ENCODE measurements around the gene TEK.
"Not testable (repeated sequence)": the region's sequence is repeated elsewhere in the genome, so short reads cannot be mapped to it uniquely, and the experiment has no call there.

The TEK gene

GRCh38 chr9:27182421-27182820 lies 73.4 kb downstream of the TEK start:
- no peak for DNase-seq

GRCh38 chr9:27183131-27183530 lies 74.1 kb downstream of the TEK start:
- no peak for DNase-seq

GRCh38 chr9:27183701-27184100 lies 74.7 kb downstream of the TEK start:
- DNase-seq: no peak

- no peak for DNase-seq
These were observed 75.7 kb downstream of the TEK start for GRCh38 chr9:27184556-27185351.

GRCh38 chr9:27188426-27188825 lies 79.4 kb downstream of the TEK start:
- no peak for DNase-seq

- DNase-seq: no peak
These were observed 80.4 kb downstream of the TEK start for GRCh38 chr9:27189426-27189825.

GRCh38 chr9:27192291-27192960 lies 83.4 kb downstream of the TEK start:
- no peak for DNase-seq

- DNase-seq: no peak
These were observed 84.9 kb downstream of the TEK start for GRCh38 chr9:27193886-27194285.

GRCh38 chr9:27194401-27195091 lies 85.5 kb downstream of the TEK start:
- DNase-seq: no peak

- DNase-seq: no peak
These were observed 86.2 kb downstream of the TEK start for GRCh38 chr9:27195191-27195590.

- no peak for DNase-seq
These were observed 87.4 kb downstream of the TEK start for GRCh38 chr9:27196383-27196782.

GRCh38 chr9:27198190-27198589 lies 89.2 kb downstream of the TEK start:
- DNase-seq: no peak

GRCh38 chr9:27202056-27202455 lies 93.0 kb downstream of the TEK start:
- no peak for DNase-seq

GRCh38 chr9:27203783-27204182 lies 94.8 kb downstream of the TEK start:
- DNase-seq: no peak

GRCh38 chr9:27204578-27204977 lies 95.6 kb downstream of the TEK start:
- no peak for DNase-seq

- DNase-seq: no peak
These were observed 96.2 kb downstream of the TEK start for GRCh38 chr9:27205198-27205597.

GRCh38 chr9:27206041-27206440 lies 97.0 kb downstream of the TEK start:
- no peak for DNase-seq

- no peak for DNase-seq
These were observed 100.0 kb downstream of the TEK start for GRCh38 chr9:27209034-27209433.

GRCh38 chr9:27210588-27210987 lies 101.6 kb downstream of the TEK start:
- no peak for DNase-seq

GRCh38 chr9:27212191-27212590 lies 103.2 kb downstream of the TEK start:
- DNase-seq: no peak

GRCh38 chr9:27212621-27213020 lies 103.6 kb downstream of the TEK start:
- DNase-seq: no peak

GRCh38 chr9:27227192-27227591 lies 118.2 kb downstream of the TEK start:
- DNase-seq: no peak

GRCh38 chr9:27239648-27240047 lies 130.6 kb downstream of the TEK start:
- DNase-seq: not testable (repeated sequence)

GRCh38 chr9:27247756-27248155 lies 138.7 kb downstream of the TEK start:
- DNase-seq: no peak

All from cerebellar nuclear complex (tissue), 1 donor.